ENCODE results near the gene EIF4A3. TPM values are rescaled to one million over a fixed set of nuclear protein-coding genes. Genes with fewer than 3 reads are reported as not detected.
A peak's percentile ranks its signal among the peaks of the same experiment; 100 is the strongest.
"Not testable (repeated sequence)": the region's sequence is repeated elsewhere in the genome, so short reads cannot be mapped to it uniquely, and the experiment has no call there.

Gene EIF4A3
- total RNA-seq, 4 donors from 2014 or later: 34.5 to 69.0 (median 59.2) TPM

GRCh38 chr17:80095038-80095843 lies 51.7 kb downstream of the EIF4A3 start:
- TF ChIP-seq POLR2A (IDR thresholded peaks at IDR 0.05): no peak
- TF ChIP-seq EP300 (IDR thresholded peaks at IDR 0.05): no peak
- no peak for TF ChIP-seq CTCF (IDR thresholded peaks at IDR 0.05)
- Histone ChIP-seq H3K4me1 (peaks cover 0 to 3% (median under 1%) of the 10 kb centered on the region in 4 donors), H3K36me3 (peaks cover 0 to 6% (median 0%) of the 10 kb centered on the region in 3 donors), H3K4me3 (no peak overlapping the region), H3K27me3 (no peaks in the 10 kb centered on the region), H3K27ac (no peak overlapping the region), H3K9me3 (no peaks in the 10 kb centered on the region)
- DNase-seq (ENCODE audit: low spot score in 2 of 2): no peak
- 88% methylated on average over 33 to 35 of the region's 37 CpGs for WGBS, 2 donors

GRCh38 chr17:80092959-80093358 lies 54.0 kb downstream of the EIF4A3 start:
- TF ChIP-seq CTCF (IDR thresholded peaks at IDR 0.05): no peak
- TF ChIP-seq EP300 (IDR thresholded peaks at IDR 0.05): peak; percentile 40 to 67
- no peak for TF ChIP-seq POLR2A (IDR thresholded peaks at IDR 0.05)

GRCh38 chr17:80091376-80091775 lies 55.6 kb downstream of the EIF4A3 start:
- Histone ChIP-seq H3K27me3 (no peaks in the 10 kb centered on the region), H3K27ac (peak overlapping the region in 1 of 4 donors; percentile 80), H3K9me3 (no peaks in the 10 kb centered on the region), H3K4me1 (peaks cover 0 to 3% (median 0%) of the 10 kb centered on the region in 4 donors), H3K4me3 (no peak overlapping the region), H3K36me3 (peaks cover 0 to 14% (median 0%) of the 10 kb centered on the region in 3 donors)
- TF ChIP-seq CTCF (IDR thresholded peaks at IDR 0.05): no peak
- TF ChIP-seq POLR2A (IDR thresholded peaks at IDR 0.05): no peak
- no peak for TF ChIP-seq EP300 (IDR thresholded peaks at IDR 0.05)
- 75 to 80% methylated on average over 4 of the region's 4 CpGs for WGBS, 2 donors
- no peak for DNase-seq (ENCODE audit: low spot score in 2 of 2)

More at GRCh38 chr17:80092959-80093358, 54.0 kb downstream of the EIF4A3 start:
- no peak overlapping the region for H3K4me3 ChIP-seq
- no peaks in the 10 kb centered on the region for H3K9me3 ChIP-seq
- WGBS, 2 donors: 34 to 36% methylated on average over 8 of the region's 8 CpGs
- H3K27me3 ChIP-seq: no peaks in the 10 kb centered on the region
- H3K36me3 ChIP-seq: peaks cover 0 to 14% (median 0%) of the 10 kb centered on the region in 3 donors
- peaks cover 0 to 3% (median 0%) of the 10 kb centered on the region in 4 donors for H3K4me1 ChIP-seq
- no peak for DNase-seq (ENCODE audit: low spot score in 2 of 2)
- peak overlapping the region; percentile 40 to 80 (median 58) for H3K27ac ChIP-seq

- not testable (repeated sequence) for H3K4me1 ChIP-seq; H3K9me3 ChIP-seq; DNase-seq (ENCODE audit: low spot score in 2 of 2); H3K27me3 ChIP-seq; H3K4me3 ChIP-seq; H3K27ac ChIP-seq
- H3K36me3 ChIP-seq: peaks cover 0 to 14% (median 0%) of the 10 kb centered on the region in 3 donors
- WGBS, 2 donors: 91 to 93% methylated on average over 44 of the region's 44 CpGs
Measured at GRCh38 chr17:80090164-80090563, 56.8 kb downstream of the EIF4A3 start.

DNA sequence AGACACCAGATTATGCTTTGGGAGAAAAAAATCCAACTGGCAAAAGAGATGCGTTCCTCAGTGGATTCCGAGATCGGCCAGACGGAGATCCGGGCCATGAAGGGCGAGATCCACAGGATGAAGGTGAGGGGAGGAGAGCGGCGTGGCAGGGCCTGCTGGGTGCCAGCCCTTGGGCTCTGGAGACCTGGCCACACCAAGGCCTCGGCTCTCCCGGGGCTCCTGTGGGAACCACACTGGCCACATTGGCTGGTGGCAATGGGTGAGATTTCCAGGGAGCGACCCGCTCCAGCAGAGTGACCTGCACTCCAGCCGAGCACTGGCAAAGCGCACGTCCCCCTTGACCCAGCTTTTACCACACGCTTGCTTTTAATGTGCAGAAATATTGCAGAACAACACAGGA lies 57.2 kb downstream of the EIF4A3 start:
- H3K27me3 ChIP-seq: no peaks in the 10 kb centered on the region
- no peak overlapping the region for H3K4me3 ChIP-seq

More for the DNA sequence above, 57.2 kb downstream of the EIF4A3 start:
- no peak for TF ChIP-seq EP300 (IDR thresholded peaks at IDR 0.05)
- no peak for TF ChIP-seq POLR2A (IDR thresholded peaks at IDR 0.05)
- no peak for TF ChIP-seq CTCF (IDR thresholded peaks at IDR 0.05)
- Histone ChIP-seq H3K27ac (no peak overlapping the region), H3K9me3 (no peaks in the 10 kb centered on the region), H3K36me3 (peaks cover 0 to 14% (median 0%) of the 10 kb centered on the region in 3 donors), H3K4me1 (peaks cover 0 to 3% (median 0%) of the 10 kb centered on the region in 4 donors)
- WGBS, 2 donors: 91 to 95% methylated on average over 16 of the region's 16 CpGs
- no peak for DNase-seq (ENCODE audit: low spot score in 2 of 2)

Data from tibial nerve (tissue), 4 donors.